Stimulated activated CD4-positive, alpha-beta T cell treated with anti-CD3 and anti-CD28 coated beads, Interleukin-1b, Interleukin-23, amount 100 ng/mL, for 4 hours (primary cell): ENCODE measurements around the gene MTX3.

Source experiments
- DNase-seq, 2 donors: peaks; one replicate each; pipeline ENCODE4 v3.0.0-alpha.2; 2020; ENCODE audit warnings: low read depth in 2 of 2

The MTX3 gene

DNA sequence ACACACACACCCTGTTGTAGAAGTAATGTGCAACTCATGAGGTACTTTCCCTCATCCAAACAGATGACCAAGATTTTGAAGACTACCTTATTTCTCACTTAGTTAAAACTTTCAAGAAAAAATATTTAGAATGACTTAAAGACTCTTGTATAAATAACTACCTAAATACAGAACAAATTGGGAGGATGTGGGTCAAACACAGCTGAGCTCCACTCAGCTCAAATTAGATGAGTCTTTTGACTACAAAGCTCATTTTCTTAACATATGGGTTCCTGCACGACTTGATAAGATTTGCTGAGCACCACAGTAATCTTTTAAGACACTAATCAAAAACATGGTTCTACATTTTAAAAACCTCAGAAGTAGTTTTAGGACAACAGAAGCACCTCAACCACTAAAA lies 8.9 kb downstream of the MTX3 start:
- DNase-seq = no peak

GRCh38 chr5:79976759-79977515 lies 14.1 kb downstream of the MTX3 start:
- DNase-seq = no peak

DNA sequence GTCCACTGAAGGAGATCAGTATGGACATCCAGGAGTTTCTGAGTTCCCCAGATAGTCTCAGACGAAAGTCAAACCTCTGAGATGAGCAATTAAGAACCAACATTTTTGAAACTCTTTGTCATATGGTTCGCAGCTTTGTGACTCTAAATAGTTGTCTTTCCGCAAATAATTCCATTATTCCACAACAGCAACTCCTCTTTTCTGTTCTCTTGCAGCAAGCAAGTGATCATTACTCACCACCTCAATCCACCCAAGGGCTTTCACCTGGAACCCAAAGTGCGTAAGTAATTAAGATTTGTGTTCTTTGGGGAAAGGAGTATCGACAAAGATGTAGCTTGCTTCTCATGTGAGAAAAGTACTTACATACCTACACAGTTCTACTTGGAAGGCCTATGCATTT lies 15.6 kb downstream of the MTX3 start:
- no peak for DNase-seq

GRCh38 chr5:79974886-79975285 lies 16.2 kb downstream of the MTX3 start:
- no peak for DNase-seq

DNA sequence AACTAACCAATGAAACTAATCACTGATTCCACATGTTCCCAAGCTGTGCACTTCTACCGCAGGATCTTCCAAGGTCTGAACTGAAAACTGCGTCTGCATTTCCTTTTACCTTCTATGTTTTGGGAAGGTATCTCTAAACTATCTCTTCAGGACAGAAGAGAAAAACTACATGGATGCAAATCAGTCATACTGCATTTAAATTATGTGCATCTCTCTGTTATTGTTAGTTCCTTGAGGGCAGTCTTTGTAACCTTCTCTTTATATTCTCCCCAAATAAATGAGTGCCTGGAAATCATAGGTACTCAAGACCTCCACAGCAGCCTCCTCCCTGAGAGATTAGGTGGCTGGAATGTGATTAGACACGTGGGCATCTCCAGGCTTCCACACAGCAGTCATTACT lies 17.1 kb downstream of the MTX3 start:
- DNase-seq = no peak

DNA sequence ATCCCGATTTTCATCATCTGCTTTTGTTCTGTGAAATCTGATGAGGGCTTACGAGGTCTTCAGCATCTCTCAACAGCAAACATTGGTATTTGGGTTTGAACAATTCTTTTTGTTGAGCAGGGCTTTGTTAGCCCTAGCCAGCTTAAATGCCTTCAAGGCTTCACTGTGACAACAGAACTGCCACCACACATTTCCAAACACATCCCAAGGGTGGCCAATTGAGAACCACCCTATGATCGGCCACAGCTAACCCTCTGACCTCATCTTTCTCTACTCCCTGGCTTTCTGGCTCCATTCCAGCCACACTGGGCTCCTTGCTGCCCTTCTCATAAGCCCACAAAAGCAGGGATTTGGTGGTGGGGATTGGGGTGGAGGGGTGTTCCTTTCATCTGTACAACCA lies 17.6 kb downstream of the MTX3 start:
- no peak for DNase-seq

DNA sequence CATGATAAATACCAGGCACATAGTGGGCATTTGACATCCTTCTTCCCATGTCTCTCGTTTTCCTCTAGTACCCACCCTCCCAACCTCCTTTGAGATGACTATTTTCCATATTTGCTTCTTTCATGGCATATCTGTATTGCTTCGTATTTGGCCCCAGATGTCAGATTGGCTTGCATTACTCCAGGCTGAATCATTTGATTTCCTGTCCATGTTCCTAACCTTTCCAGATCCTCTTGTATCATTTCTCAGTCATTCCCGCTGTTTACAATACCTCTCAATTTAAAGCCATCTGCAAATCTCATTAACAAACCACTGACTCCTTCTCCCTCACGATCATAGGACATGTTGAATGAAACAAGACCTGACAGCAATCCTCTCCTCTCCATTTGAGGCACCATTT lies 19.9 kb downstream of the MTX3 start:
- DNase-seq = no peak

DNA sequence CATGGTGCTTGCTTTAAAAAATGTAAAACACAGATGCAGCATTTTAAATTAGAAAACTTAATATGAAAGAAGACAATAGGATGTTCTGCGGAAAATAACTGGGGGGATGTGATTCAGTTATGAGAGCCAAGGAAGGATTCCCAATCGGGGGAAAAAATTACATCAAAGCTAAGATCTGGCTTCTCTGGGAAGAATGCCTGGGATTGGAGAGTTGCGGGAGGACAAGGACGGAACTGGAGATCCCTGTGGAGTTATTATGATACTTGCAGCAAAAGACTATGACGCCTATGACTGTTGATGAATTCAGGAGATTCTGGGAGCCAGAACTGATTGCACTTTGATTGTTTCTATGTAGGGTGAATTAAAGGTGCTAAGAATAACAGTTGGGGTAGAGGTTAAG lies 24.6 kb downstream of the MTX3 start:
- no peak for DNase-seq

DNA sequence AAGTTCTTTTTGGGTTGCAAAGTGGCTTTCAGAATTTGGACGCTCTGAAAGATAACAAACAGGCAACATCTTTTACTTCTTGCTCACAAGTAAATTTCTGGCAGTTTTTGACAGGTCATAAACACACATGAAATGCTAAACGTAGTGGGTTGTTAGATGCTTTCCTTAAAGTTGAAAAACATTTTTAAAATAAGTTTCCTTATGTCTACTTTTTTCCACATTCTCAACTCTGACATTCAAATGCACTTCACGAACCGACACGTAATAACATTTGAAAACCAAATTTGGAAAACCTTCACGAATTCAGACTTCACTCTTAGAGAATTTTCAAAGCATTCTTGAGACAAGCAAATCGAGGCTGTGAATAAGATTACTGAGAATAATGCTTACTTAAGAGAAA lies 26.9 kb downstream of the MTX3 start:
- DNase-seq = no peak

GRCh38 chr5:79963261-79964061 lies 27.6 kb downstream of the MTX3 start:
- no peak for DNase-seq

DNA sequence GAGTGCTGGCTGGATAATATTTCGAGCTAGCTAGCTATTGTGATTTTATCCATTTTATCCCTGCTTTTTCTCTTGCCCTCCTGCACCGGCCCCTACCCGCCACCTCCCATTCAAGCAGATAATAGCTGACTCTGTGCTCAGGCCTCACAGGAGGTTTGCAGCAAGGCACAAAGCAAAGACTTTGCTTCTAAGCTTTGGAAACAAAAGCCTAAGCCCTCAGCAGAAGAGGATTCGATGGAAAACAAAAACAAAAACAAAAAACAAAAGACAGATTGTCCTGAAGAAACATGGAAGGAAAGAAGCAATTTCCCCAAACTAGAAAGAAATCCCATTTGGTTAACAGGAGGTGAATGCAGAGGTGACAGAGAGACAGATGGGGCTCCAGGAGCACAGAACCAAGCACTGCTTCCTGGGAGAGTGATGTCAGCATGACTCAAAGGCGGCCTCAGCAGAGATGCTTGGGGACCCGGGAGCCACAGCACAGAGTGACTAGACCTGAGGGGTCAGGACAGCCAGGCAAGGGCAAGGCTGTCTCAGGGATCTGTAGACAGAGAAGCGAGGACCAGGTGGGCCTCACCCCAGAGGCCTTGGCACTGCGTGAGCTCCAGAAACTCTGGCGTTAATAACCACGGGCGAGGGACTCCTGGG lies 28.4 kb downstream of the MTX3 start:
- no peak for DNase-seq

DNA sequence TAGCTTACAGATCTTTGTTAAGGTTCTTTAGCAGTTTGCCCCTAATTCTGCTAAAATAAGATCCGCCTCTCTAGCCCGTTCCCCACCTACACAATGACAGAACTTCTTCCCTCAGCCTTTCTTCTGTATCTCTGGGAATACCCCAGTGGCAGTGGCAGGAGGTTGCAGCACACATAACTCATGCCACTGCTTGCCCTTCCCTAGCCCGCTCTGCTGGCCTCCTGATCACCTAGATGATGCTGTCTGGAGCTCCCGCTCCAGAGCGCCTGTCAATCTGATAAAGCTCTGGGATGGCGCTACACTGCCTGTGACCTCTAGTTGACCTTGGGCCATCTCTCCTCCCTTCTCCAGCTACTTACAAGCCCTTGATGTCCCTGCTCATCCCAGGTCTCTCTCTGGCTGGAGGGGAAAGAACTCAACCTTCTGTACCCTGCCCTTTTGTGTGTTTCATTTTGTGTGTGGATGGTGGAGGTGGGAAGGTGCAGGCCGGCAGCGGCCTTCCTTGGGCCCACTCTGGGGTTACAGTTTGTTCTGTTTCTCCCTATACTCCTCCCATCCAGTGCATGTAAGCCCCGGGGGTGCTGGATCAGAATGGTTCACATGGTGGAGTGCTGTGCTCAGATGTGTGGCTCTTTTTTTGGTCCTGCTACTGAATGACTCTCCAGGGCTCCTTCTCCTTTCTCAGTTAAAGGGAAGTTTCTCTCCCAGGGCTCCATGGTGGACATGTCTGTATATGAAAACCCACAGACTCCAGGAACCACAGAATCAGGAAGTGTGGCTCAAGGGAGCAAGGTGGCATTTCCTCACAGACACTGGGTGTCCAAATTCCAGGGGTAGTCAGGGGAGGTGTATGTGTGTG lies 29.1 kb downstream of the MTX3 start:
- no peak for DNase-seq

DNA sequence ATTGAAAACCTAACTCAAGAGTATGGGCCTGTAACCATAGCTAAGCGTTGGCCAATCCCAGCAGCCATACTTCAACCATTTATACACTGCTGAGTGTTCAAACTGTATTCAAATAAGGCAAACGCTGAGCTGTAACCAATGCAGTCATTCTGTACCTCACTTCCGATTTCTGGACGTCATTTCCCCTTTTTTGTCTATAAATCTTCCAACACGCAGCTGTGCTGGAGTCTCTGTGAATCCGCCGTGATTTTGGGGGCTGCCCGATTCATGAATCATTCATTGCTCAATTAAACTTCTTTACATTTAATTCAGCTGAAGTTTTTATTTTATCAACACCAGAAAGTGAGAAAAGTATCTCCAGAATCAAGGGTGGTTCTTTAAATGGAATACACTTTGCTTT lies 31.7 kb downstream of the MTX3 start:
- DNase-seq = no peak

DNA sequence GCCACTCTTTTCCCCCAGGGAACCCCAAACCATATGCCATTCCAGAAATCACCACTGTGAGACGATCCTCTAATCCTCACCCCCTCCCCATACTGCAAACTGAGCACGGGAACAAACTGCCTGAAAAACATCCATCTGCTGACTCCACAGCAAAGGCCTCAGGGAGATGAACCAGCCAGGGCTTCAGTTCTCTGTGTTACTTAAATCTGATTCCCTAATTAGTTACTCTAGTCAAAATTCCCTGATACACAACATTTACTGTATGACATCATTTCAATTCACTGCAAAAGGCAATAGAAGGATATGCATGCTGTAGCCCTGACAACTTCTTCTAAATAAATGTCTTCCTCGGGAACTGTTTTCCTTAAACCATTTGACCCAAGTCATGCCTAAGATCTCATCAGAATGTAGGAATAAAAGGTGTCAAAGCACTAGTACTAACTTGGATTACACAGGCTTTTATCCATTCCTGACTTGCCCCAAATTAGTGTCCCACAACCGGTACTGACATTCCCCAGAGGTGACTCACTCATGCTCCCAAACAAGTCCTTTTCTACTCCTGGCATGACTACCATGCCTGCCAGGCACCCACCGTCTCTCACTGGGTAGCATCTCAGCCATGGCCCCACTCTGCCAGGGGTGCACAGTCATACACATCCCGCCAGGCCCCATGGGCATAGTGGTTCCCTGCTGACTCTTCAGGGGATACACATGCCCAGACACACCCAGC lies 35.0 kb downstream of the MTX3 start:
- DNase-seq = no peak

DNA sequence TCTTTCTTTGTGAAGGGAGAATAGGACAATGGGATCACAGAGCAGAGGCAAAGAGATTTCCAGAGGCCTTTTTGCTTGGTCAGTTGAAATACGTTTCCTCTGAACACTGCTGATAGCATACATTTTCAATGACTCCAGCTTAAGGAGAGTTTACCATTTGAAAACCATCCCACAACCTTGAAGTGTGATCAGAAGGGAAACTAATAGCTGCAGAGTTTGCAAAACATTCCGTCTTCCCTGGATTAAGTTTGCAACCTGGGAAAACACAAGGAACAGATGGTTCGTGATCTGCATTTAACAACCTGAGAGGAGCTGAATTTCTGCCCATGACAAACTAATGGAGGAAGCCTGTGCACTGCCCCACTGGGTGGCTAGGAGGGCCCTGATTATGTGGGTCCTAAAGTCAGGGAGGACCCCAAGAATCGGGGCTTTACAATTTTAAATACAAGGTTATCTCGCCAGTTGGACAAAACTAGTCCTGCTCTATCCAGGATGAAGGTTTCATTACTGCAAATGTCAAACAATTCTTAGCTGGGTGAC lies 35.6 kb downstream of the MTX3 start:
- DNase-seq = no peak

DNA sequence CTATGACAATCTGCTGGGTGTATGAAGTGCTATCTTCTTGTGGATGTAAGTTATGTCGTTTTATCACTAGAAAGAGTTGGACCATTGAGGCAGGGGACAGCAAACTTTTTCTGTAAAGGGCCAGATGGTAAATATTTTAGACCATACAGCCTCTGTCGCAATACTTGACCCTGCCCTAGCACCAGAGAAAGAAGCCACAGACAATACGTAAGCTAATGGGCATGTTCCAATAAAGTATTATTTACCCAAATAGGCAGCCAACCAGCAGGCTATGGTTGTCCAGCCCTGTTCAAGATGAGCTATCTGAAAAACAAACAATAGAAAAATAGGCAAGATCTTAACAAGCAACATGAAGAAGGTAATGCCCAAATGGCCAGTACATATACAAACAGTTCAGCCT lies 36.4 kb downstream of the MTX3 start:
- no peak for DNase-seq

- no peak for DNase-seq
These were observed 43.5 kb downstream of the MTX3 start for GRCh38 chr5:79947567-79947966.

DNA sequence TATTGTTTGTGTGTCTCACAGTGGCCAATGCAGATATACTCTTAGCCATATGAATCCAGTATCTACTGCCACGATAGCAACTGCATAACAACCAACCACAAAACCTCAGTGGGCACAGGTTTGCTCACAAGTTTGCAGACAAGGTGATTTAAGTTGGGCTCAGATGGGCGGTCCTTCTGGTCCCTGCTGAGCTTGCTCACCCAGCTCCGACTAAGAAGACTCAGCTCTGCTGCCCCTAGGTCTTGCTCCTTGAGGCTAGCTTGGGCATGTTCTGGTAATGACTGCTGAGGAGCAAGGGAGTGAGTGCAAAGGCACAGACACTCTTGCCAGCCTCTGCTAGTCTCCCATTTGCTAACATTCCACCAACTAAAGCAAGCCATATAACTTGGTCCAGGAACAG lies 52.6 kb downstream of the MTX3 start:
- DNase-seq = no peak

- no peak for DNase-seq
These were observed 54.3 kb downstream of the MTX3 start for GRCh38 chr5:79936646-79937216.

GRCh38 chr5:79936002-79936645 lies 54.9 kb downstream of the MTX3 start:
- DNase-seq = no peak
